CD4-positive, alpha-beta T cell treated with Interleukin-17A for 1 hour (primary cell): ENCODE measurements around the gene BECN2.
"Not testable (repeated sequence)": the region's sequence is repeated elsewhere in the genome, so short reads cannot be mapped to it uniquely, and the experiment has no call there.

Experiments
- DNase-seq: peaks from one replicate; pipeline ENCODE4 v3.0.0-alpha.2; 2020

Gene BECN2

DNA sequence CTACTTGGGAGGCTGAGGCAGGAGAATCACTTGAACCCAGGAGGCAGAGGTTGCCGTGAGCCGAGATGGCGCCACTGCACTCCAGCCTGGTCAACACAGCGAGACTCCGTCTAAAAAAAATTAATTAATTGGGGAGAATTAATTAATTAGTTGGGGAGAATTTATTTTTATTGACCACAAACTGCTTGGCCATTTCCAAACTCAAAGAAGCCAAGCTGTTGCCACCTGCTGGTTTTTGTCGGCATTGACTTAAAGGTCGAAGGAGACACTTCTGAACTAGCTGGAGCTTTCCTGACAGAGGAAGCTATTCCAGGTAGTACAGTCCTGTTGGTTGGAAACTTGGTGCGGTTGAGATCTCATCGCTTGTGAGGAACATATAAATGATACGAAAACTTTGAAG lies 28.2 kb downstream of the BECN2 start:
- DNase-seq = no peak

GRCh38 chr1:241988389-241988930 lies 30.9 kb downstream of the BECN2 start:
- DNase-seq = not testable (repeated sequence)

GRCh38 chr1:241990040-241990439 lies 32.5 kb downstream of the BECN2 start:
- DNase-seq = no peak

GRCh38 chr1:241992734-241993133 lies 35.2 kb downstream of the BECN2 start:
- no peak for DNase-seq

GRCh38 chr1:241994171-241994570 lies 36.6 kb downstream of the BECN2 start:
- DNase-seq = no peak

GRCh38 chr1:241997401-241997998 lies 39.9 kb downstream of the BECN2 start:
- no peak for DNase-seq

DNA sequence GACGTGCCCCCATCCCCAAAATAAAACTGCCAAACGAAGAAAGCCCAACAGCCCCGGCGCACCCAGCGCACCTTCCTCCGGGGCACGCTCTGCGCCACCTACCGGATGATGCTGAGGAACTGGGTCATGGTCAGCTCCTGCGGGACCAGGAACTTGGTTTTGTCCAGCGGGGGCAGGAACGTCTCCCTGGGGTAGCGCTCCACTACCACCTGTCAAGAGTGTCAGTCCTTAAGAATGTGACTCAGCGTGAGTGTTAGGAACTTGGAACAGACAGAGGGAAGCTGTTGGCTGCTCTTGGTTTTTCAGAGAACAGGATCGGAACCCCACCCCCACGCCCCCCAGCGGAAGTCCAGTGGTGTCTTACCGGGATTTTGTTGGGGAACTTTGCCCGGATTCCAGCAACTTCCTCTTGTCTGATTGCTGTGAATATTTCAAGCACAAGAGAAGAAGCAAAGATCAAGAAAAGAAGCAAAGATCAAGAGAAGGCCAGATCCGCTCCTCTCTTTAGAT lies 40.9 kb downstream of the BECN2 start:
- DNase-seq = peak; percentile 42

DNA sequence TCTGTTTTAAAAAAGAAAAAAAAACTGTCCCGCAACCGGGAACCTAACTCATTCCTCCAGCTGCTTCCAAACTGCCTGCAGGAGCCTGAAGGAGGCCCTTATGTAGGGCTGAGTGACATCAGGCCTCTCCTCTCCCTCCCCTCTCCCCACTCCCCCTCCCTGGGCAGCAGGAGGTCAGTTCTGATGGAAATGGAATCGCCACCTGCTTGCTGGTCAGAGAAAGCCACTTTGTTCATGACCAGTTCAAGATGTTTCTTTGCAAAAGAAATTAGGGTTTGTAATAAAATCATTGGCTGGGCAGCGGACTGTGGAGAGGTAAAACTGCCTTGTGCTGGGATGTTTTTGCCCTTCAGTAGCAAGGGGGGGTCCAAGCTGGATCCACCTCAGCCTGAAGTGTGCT lies 41.5 kb downstream of the BECN2 start, which contains the start of gene MAP1LC3C:
Gene MAP1LC3C (minus strand): TSS at position 73 of the 400 bp plus-strand sequence. CDS start 90 bp downstream, outside the sequence.
- no peak for DNase-seq

GRCh38 chr1:242000434-242000833 lies 42.9 kb downstream of the BECN2 start:
- no peak for DNase-seq

GRCh38 chr1:242002072-242002471 lies 44.5 kb downstream of the BECN2 start:
- DNase-seq = no peak

GRCh38 chr1:242002510-242002909 lies 44.9 kb downstream of the BECN2 start:
- DNase-seq = no peak

- no peak for DNase-seq
Observed at GRCh38 chr1:242004751-242005495, 47.4 kb downstream of the BECN2 start.

GRCh38 chr1:242005866-242006535 lies 48.4 kb downstream of the BECN2 start:
- no peak for DNase-seq

- DNase-seq = no peak
Observed at GRCh38 chr1:242006976-242007375, 49.4 kb downstream of the BECN2 start.
